Type B pancreatic cell (in vitro differentiated cells): ENCODE results near the gene ACTR2. TPM values are rescaled to one million over a fixed set of nuclear protein-coding genes. Genes with fewer than 3 reads are reported as not detected.

Experiments
- DNase-seq: peaks from one replicate; pipeline ENCODE4 v3.0.0; 2021; ENCODE audit warnings: mixed read lengths; ENCODE audit not compliant: unreplicated experiment; ENCODE audit errors: extremely low spot score
- H3K27ac Mint-ChIP-seq: 2 replicates; pipeline ENCODE4 v1.8.0; 2021; ENCODE audit warnings: mild to moderate bottlenecking, mixed read lengths
- H3K27me3 Mint-ChIP-seq: 2 replicates; pipeline ENCODE4 v1.8.0; 2021; ENCODE audit warnings: mixed read lengths
- H3K36me3 Mint-ChIP-seq: 2 replicates; pipeline ENCODE4 v1.8.0; 2021; ENCODE audit warnings: mixed read lengths
- H3K4me1 Mint-ChIP-seq: one replicate; pipeline ENCODE4 v1.8.0; 2021; ENCODE audit warnings: mixed read lengths; ENCODE audit not compliant: unreplicated experiment
- H3K4me3 Mint-ChIP-seq: 2 replicates; pipeline ENCODE4 v1.8.0; 2021; ENCODE audit warnings: mild to moderate bottlenecking, mixed read lengths
- H3K9me3 Mint-ChIP-seq: 2 replicates; pipeline ENCODE4 v1.8.0; 2021; ENCODE audit warnings: mixed read lengths
- CTCF ChIP-seq: fragments of 200-600 bp; sonication (generic); conservative IDR thresholded peaks from 2 replicates; pipeline ENCODE4 v1.5.0; 2021; ENCODE audit warnings: antibody characterized with exemption, mild to moderate bottlenecking
- total RNA-seq: library from RNA; stranded (reverse); gene quantifications from 2 replicates; pipeline ENCODE4 v1.2.1, GENCODE V29; 2021; ENCODE audit warnings: low replicate concordance

The ACTR2 gene
- total RNA-seq, 1 donor from 2014 or later, result 188 TPM

DNA sequence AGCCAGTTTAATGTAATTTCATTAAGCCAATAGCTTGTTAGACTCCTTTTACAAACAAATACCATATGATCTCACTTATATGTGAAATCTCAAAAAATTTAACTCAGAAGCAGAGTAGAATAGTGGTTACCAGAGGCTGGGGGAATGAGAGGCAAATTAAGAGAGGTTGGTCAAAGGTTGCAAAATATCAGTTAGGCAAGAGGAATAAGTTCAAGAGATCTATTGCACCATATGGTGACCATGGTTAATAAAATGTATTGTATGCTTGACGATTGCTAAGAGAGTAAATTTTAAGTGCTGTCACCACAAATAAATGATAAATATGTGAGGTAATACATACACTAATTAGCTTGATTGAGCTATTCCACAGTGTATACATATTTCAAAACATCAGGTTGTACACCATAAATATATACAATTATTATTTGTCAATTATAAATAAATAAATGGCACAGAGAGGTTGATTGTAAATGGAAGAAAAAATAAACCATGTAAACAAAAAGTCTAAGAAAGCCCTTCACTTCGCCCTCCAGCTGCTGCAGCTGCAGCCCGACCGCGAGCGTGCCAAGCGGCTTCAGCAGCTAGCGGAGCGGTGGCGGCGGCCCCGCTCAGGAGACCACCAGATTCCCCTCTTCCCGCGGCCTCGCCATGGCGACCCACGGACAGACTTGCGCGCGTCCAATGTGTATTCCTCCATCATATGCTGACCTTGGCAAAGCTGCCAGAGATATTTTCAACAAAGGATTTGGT, 23.0 kb upstream of the ACTR2 start:
- no peak overlapping the region for H3K4me3 Mint-ChIP-seq
- no peaks in the 10 kb centered on the region for H3K36me3 Mint-ChIP-seq
- TF ChIP-seq CTCF, result no peak
- H3K9me3 Mint-ChIP-seq, result no peaks in the 10 kb centered on the region
- no peak overlapping the region for H3K27ac Mint-ChIP-seq
- H3K27me3 Mint-ChIP-seq, result no peaks in the 10 kb centered on the region
- no peaks in the 10 kb centered on the region for H3K4me1 Mint-ChIP-seq
- no peak for DNase-seq

DNA sequence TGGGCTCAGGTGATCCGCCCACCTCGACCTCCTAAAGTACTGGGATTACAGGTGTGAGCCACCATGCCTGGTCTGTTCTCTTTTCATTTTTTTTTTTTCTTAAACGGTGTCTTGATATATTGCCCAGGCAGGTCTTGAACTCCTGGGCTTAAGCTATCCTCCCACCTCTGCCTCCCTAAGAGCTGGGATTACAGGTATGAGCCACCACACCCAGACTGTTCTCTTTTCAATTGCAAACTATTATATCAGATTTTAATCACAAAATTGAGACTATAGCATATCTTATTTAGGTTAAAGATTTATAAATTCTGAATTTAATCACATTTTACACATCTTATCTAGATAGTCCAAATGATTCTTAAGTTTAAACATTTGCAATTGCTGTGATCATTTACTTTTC, 15.5 kb upstream of the ACTR2 start:
- H3K27me3 Mint-ChIP-seq, result no peaks in the 10 kb centered on the region
- no peaks in the 10 kb centered on the region for H3K36me3 Mint-ChIP-seq
- no peak for DNase-seq
- no peak overlapping the region for H3K27ac Mint-ChIP-seq
- H3K4me1 Mint-ChIP-seq, result no peaks in the 10 kb centered on the region
- no peaks in the 10 kb centered on the region for H3K9me3 Mint-ChIP-seq
- no peak for TF ChIP-seq CTCF
- H3K4me3 Mint-ChIP-seq, result no peak overlapping the region

GRCh38 chr2:65212619-65213018, 15.0 kb upstream of the ACTR2 start:
- H3K27me3 Mint-ChIP-seq, result no peaks in the 10 kb centered on the region
- no peak for TF ChIP-seq CTCF
- DNase-seq, result no peak
- H3K36me3 Mint-ChIP-seq, result no peaks in the 10 kb centered on the region
- H3K4me3 Mint-ChIP-seq, result no peak overlapping the region
- H3K27ac Mint-ChIP-seq, result no peak overlapping the region
- H3K4me1 Mint-ChIP-seq, result no peaks in the 10 kb centered on the region
- no peaks in the 10 kb centered on the region for H3K9me3 Mint-ChIP-seq

DNA sequence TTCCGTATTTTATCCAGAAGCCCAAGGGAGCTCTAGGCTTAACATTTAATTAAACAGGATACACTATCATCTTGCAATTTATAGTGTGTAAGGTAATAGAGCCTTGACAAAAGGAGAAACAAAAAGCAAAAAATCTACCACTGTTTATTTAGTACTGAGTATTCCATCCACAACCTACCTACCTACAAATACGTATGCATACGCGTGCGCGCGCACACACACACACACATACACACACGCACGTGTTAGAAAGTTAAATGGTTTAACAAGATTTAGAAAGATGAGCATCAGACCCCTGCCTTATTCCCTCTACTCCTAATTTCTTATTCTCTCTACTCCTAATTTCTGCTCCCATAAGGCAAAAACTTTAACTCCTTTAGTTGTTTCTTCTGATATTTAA, 14.6 kb upstream of the ACTR2 start:
- Mint-ChIP-seq H3K36me3 (peaks cover 2% of the 10 kb centered on the region), H3K4me1 (no peaks in the 10 kb centered on the region), H3K4me3 (no peak overlapping the region), H3K27ac (no peak overlapping the region), H3K9me3 (no peaks in the 10 kb centered on the region), H3K27me3 (no peaks in the 10 kb centered on the region)
- DNase-seq, result no peak
- no peak for TF ChIP-seq CTCF

DNA sequence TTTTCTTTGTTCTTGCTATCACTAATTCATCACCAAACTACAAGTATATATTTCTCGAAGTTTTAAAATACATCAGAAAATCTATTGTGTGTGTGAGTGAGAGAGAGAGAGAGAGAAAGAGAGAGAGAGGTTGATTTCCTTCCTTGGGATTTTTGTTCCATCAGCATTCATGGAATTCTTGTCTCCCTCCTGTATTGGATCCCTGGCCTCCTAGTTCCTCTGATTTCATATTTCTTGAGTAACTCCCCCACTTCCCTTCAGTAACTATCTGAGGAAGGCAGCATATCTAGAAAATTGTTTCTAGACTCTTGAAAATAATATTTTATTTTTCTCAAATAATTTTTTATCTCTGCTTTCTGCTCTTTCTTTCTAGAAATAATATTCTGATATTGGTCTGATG, 13.3 kb upstream of the ACTR2 start:
- no peak for TF ChIP-seq CTCF
- no peaks in the 10 kb centered on the region for H3K9me3 Mint-ChIP-seq
- no peaks in the 10 kb centered on the region for H3K4me1 Mint-ChIP-seq
- H3K4me3 Mint-ChIP-seq, result no peak overlapping the region
- no peak overlapping the region for H3K27ac Mint-ChIP-seq
- H3K27me3 Mint-ChIP-seq, result no peaks in the 10 kb centered on the region
- peaks cover 4% of the 10 kb centered on the region for H3K36me3 Mint-ChIP-seq
- no peak for DNase-seq
